Lower leg skin (tissue), 4 donors: ENCODE measurements around the gene RPRML. TPM values are rescaled to one million over a fixed set of nuclear protein-coding genes. Genes with fewer than 3 reads are reported as not detected.

Source experiments
- DNase-seq, 2 donors: peaks; one replicate each; pipeline ENCODE4 v3.0.0-alpha.2; 2019; ENCODE audit warnings: low spot score in 2 of 2
- H3K4me3 ChIP-seq: fragments of 200-600 bp; sonication (generic); 2 replicates; pipeline ENCODE4 v1.5.1; 2017; ENCODE audit warnings: mild to moderate bottlenecking, low read depth; ENCODE audit not compliant: poor library complexity, severe bottlenecking
- CTCF ChIP-seq, 3 donors: fragments of 450-650 bp; IDR thresholded peaks; one replicate each; pipeline ENCODE4 v1.5.1; 2016; ENCODE audit warnings: antibody characterized with exemption in 3 of 3, mild to moderate bottlenecking in 3 of 3, moderate library complexity in 2 of 3
- POLR2A ChIP-seq, 2 donors: fragments of 450-650 bp; IDR thresholded peaks; one replicate each; pipeline ENCODE4 v1.6.1; 2016 to 2017; ENCODE audit warnings: antibody characterized with exemption in 2 of 2, mild to moderate bottlenecking in 1 of 2, moderate library complexity in 1 of 2
- WGBS, 2 donors: methylation state at CpG; one replicate each; pipeline ENCODE4 v1.1.5; 2018; 5-methylcytosine and 5-hydroxymethylcytosine counted together
- intact Hi-C: fragments of 100-400 bp; cut with DNase I; formaldehyde crosslinking; loops from one replicate; pipeline ENCODE4 v1.15.0; 2023; ENCODE audit warnings: low total_unique reads
- total RNA-seq, 4 donors: library from RNA; depleted of rRNA; stranded (reverse); fragments of >200 nt; gene quantifications; one replicate each; pipeline ENCODE4 v1.1.0, GENCODE V29; 2016

RPRML gene
- total RNA-seq, 4 donors from 2014 or later, result 3.2 to 9.9 (median 6.1) TPM

GRCh38 chr17:46947216-46947615 lies 31.8 kb downstream of the RPRML start:
- no peak overlapping the region for H3K4me3 ChIP-seq
- TF ChIP-seq POLR2A (IDR thresholded peaks at IDR 0.05) (no peak), CTCF (IDR thresholded peaks at IDR 0.05) (no peak)
- intact Hi-C loops, result loop anchor here (10.0 kb wide), 1 partner anchor 48 kb away; no protein-coding TSS in a partner anchor
- DNase-seq, result no peak
- WGBS, 2 donors, result 57 to 63% methylated on average over 3 of the region's 3 CpGs

- 26 to 37% methylated on average over 10 of the region's 10 CpGs for WGBS, 2 donors
- intact Hi-C loops, result loop anchor here (10.0 kb wide), 1 partner anchor 50 kb away; no protein-coding TSS in a partner anchor
- TF ChIP-seq CTCF (IDR thresholded peaks at IDR 0.05), result no peak
- TF ChIP-seq POLR2A (IDR thresholded peaks at IDR 0.05), result no peak
- no peak for DNase-seq
- no peak overlapping the region for H3K4me3 ChIP-seq
Measured at GRCh38 chr17:46944931-46945330, 34.1 kb downstream of the RPRML start.

- no peak overlapping the region for H3K4me3 ChIP-seq
- no peak for DNase-seq
- intact Hi-C loops, result loop anchor here (10.0 kb wide), 1 partner anchor 51 kb away; no protein-coding TSS in a partner anchor
- WGBS, 2 donors, result 25 to 49% methylated on average over 21 of the region's 21 CpGs
- no peak for TF ChIP-seq CTCF (IDR thresholded peaks at IDR 0.05)
- no peak for TF ChIP-seq POLR2A (IDR thresholded peaks at IDR 0.05)
Measured at GRCh38 chr17:46943501-46944393, 35.3 kb downstream of the RPRML start.

GRCh38 chr17:46943218-46943500 lies 35.9 kb downstream of the RPRML start:
- no peak overlapping the region for H3K4me3 ChIP-seq
- no peak for TF ChIP-seq CTCF (IDR thresholded peaks at IDR 0.05)
- no peak for TF ChIP-seq POLR2A (IDR thresholded peaks at IDR 0.05)
- DNase-seq, result no peak
- 56 to 60% methylated on average over 2 of the region's 2 CpGs for WGBS, 2 donors
- intact Hi-C loops, result loop anchor here (10.0 kb wide), 1 partner anchor 52 kb away; no protein-coding TSS in a partner anchor

GRCh38 chr17:46942441-46943217 lies 36.4 kb downstream of the RPRML start:
- 64 to 66% methylated on average over 10 of the region's 10 CpGs for WGBS, 2 donors

More at GRCh38 chr17:46942441-46943217, 36.4 kb downstream of the RPRML start:
- TF ChIP-seq POLR2A (IDR thresholded peaks at IDR 0.05) (no peak), CTCF (IDR thresholded peaks at IDR 0.05) (no peak)
- H3K4me3 ChIP-seq, result no peak overlapping the region
- intact Hi-C loops, result loop anchor here (10.0 kb wide), 1 partner anchor 52 kb away; no protein-coding TSS in a partner anchor
- peak in 1 of 2 donors; percentile 89 for DNase-seq
